T-helper 1 cell treated with Interleukin-12 subunit alpha and Interleukin-12 subunit beta and Interleukin-4 antibody, amounts not matched to agents 30 ng/mL and 1 ng/mL, for 36 hours (primary cell): ENCODE data around the gene TRIM72. TPM values are rescaled to one million over a fixed set of nuclear protein-coding genes. Genes with fewer than 3 reads are reported as not detected.

Experiments
- intact Hi-C: fragments of 100-400 bp; cut with micrococcal nuclease; formaldehyde crosslinking; loops from one replicate; pipeline ENCODE4 v1.15.1; 2024
- total RNA-seq: library from RNA; stranded (reverse); gene quantifications from 2 replicates; pipeline ENCODE4 v1.2.3, GENCODE V29; 2022

TRIM72 gene
- total RNA-seq, 1 donor from 2014 or later: not detected

DNA sequence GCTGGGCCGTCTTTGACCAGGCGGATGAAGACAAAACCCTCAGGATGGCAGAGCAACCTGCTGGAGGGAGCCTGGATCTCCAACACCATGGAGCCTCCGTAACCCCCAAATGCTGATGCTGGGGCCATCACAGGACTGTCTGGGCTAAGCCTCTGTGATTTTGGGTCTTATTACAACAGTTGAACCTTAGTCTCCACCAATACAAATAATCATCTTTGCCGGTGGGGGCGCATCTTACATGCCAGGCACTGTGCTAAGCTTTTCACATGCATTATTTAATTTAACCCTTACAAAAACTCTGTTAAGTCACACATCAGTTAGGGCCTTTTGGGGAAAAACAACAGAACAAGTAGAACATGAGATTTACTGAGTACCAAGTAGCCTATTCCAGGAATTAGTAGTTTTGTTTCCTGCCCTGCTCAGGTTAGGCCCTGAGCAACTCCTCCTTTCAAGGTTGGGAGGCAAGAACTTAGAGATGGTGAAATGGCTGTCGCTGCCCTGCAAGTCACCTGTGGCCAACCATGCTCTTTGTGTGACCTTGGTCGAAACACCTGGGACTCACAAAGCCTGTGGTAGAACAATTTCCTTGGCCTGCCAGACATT is 37.0 kb downstream of the TRIM72 start:
- intact Hi-C loops: loop anchor here (5.0 kb wide), 2 partner anchors 34 to 101 kb away; partner anchors contain the start of gene PYDC1

DNA sequence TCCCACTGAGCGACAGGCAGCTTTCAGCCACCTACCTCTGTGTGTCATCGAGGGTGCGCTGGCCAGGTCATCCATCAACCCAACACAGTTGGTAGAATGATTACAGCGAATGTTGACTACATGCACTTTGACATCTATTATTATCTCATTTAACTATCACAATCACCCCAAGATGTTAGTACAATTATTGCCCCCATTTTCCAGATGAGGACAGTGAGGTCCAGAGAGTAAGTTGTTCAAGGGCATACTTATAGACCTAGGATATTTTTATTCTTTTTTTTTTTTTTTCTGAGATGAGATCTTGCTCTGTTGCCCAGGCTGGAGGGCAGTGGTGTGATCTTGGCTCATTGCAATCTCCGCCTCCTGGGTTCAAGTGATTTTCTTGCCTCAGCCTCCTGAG is 37.5 kb downstream of the TRIM72 start:
- intact Hi-C loops: loop anchor here (5.0 kb wide), 2 partner anchors 34 to 101 kb away; partner anchors contain the start of gene PYDC1

DNA sequence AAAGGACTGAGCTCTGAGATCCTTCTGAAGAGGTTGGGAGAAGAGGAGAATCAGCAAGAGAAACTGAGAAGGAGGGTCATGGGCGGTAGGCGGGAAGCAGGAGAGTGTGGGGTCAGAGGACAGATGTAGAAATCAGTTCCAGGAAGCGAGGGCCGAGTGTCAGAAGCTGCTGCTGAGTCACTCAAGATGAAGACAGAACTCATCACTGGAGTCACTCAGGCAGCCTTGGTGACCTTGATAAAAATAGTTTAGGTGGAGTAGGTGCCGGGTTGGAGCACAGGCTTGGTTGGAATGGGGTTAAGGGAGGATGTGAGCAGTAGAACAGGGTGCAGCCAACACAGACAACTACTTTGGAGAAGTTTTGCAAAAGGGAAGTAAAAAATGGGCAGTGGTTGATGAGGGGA is 39.7 kb downstream of the TRIM72 start:
- intact Hi-C loops: loop anchor here (1.0 to 5.0 kb wide), 3 partner anchors 12 to 99 kb away; partner anchors contain the start of gene PYDC1

DNA sequence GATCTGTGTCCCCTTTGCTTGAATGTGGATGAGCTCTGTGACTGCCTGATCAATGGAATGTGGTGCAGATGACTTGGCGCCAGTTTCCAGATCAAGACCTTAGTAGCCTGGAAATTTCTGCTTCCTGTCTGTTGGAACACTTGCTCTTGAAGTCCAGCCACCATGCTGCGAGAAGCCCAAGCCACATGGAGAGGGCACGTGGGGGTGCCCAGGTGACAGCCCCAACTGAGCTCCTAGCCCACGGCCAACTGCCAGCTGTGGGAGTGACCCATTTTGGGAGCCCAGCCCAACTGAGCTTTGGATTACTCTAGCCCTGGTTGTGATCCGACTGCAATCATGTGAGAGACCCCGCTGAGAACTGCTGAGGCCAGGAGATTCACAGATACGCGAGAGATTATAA is 42.5 kb downstream of the TRIM72 start:
- intact Hi-C loops: loop anchor here (5.0 kb wide), 1 partner anchor 36 kb away; no protein-coding TSS in a partner anchor

DNA sequence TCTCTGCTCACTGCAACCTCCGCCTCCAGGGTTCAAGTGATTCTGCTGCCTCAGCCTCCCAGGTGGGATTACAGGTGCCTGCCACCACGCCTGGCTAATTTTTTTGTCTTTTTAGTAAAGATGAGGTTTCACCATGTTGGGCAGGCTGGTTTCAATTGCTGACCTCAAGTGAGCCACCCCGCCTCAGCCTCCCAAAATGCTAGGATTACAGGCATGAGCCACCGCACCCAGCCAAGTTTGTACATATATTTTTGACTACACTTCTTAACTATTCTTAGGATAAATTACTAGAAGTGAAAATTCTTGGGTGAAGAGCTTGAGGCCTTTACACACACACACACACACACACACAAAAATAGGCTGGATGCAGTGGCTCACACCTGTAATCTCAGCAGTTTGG is 44.4 kb downstream of the TRIM72 start:
- intact Hi-C loops: loop anchor here (2.0 to 5.0 kb wide), 2 partner anchors 34 to 58 kb away; no protein-coding TSS in a partner anchor

DNA sequence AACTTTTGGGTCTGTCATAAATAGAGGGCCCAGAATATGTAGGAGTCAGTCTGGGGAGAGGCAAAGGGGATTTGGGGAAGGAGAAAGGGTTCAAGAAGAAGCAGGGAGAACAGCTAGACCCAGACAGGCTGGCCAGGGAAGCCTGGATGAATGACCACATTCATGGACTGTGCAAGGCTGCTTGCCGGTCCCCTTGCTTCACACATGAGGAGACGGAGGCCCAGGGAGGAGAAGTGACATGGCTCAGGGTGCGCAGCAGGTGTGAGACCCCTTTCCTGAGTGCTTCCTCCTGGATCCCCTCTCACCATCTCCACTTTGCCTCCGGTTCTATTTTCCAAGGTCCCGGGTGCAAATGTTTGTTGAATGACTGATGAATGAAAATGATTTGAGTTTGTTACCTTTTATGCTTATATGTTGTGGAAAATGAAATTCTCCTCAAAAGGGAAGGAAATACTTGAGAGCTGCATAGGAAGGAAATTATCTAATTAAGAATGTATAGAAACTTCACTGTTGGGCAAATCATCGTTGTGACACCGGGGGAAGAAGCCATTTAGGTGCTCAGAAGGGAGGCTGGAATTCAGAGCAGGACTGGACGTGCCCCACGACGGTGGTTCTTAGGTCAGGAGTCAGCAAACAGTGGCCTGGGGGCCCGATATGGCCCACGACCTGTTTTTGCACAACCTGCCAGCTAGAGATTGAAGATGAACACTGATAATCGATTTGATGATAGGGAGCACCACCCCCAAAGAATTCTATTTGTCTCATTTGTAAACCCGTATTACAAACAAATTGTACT is 46.4 kb downstream of the TRIM72 start:
- intact Hi-C loops: no loop called here

DNA sequence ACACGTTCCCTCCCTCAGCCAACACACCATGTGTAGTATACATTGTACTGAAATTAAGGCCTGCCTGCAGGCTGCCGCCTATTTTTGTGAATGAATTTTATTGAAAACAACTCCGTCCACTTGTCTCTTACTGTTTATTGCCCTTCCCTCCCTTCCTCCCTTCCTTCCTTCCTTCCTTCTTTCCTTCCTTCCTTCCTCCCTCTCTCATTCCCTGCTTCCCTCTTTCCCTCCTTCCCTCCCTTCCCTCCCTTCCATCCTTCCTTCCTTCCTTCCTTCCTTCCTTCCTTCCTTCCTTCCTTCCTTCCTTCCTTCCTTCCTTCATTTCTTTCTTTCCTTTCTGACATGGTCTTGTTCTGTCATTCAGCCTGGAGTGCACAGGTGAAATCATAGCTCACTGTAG is 48.2 kb downstream of the TRIM72 start:
- intact Hi-C loops: no loop called here

DNA sequence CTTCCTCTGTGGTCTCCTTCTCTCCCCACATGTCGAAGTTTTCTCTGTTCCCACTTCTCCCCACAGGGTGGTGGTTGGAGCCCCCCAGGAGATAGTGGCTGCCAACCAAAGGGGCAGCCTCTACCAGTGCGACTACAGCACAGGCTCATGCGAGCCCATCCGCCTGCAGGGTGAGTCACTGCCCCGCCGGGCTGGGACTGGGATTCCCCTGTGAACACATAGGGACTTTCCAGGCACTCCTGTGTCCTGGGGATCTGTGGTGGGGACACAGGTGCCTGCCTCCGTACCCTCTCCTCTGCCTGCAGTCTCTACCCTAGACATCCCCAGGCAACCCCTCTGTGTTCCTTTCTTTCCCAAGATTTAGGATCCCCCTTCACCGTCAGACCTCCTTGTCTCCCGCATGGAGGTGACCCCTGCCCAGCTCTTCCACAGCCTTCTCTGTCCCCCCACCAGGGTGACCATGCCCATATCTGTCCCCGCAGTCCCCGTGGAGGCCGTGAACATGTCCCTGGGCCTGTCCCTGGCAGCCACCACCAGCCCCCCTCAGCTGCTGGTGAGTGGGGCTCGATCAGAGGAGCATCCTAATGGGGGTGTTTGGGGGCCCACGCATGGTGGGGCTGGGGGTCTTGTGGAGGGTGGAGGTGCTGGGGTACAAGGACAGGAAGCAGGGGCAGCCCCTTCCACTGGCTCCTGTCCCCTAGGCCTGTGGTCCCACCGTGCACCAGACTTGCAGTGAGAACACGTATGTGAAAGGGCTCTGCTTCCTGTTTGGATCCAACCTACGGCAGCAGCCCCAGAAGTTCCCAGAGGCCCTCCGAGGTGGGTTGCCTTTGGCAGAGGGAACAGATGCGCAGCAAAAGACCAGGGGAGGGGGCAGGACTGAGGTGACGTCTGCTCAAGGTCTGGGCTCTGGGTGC is 51.7 kb downstream of the TRIM72 start:
- intact Hi-C loops: loop anchor here (1.0 to 5.0 kb wide), 6 partner anchors 12 to 602 kb away; partner anchors contain the start of genes ARMC5 and ZNF843

DNA sequence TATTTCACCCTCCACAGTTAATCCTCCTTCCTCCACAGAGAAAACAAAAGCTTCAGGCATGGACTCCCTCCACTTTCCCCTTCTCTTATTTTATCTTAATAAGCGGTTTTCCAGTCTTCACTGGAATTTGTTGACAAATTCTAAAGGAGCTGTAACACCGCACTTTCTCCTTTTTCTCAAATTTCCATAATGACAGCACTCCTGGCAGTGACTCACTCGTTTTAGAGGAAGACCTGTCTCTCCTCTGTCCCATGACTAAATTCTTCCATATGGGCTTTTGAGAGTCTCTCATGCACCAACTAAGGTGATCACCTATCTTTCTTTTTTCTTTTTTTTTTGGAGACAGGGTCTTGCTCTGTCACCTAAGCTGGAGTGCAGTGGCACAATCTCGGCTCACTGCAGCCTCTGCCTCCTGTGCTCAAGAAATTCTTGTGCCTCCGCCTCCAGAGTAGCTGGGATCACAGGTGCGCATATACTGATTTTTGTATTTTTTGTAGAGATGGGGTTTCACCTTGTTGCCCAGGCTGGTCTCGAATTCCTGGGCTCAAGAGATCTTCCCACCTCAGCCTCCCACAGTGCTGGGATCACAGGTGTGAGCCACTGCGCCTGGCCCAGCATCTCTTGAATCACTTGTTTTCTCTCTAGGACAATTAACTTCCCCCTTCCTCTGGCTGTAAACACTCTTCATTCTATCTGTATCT is 53.6 kb downstream of the TRIM72 start:
- intact Hi-C loops: loop anchor here (5.0 kb wide), 4 partner anchors 175 to 600 kb away; partner anchors contain the start of genes ARMC5 and ZNF843

DNA sequence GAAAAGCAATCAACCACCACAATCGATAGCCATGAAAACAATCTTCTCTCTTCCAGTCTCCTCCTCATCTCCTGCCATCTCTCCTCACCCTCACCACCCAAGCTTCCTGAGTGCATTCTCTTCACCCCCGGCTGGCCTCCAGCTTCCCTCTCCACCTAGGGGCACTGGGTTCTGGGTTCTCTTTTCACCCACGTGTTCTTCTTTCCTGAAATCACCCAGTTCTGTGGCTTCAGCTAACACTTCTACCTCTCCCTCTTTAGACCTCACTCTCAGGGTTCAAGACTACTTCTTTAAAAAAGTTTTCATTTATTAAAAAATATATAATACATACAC is 54.1 kb downstream of the TRIM72 start:
- intact Hi-C loops: loop anchor here (5.0 kb wide), 4 partner anchors 174 to 599 kb away; partner anchors contain the start of genes ARMC5 and ZNF843

DNA sequence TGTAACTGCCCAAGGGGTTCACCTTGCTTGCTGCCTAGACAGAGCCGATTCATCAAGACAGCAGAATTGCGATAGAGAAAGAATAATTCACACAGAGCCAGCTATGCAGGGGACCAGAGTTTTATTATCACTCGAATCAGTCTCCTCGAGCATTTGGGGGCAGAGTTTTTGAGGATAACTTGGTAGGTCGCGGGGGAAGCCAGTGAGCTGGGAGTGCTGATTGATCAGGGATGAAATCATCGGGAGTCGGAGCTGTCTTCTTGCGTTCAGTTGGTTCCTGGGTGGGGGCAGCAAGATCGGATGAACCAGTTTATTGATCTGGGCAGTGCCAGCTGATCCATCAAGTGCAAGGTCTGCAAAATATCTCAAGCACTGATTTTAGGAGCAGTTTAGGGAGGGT is 55.0 kb downstream of the TRIM72 start:
- intact Hi-C loops: loop anchor here (5.0 kb wide), 4 partner anchors 173 to 598 kb away; partner anchors contain the start of genes ARMC5 and ZNF843

DNA sequence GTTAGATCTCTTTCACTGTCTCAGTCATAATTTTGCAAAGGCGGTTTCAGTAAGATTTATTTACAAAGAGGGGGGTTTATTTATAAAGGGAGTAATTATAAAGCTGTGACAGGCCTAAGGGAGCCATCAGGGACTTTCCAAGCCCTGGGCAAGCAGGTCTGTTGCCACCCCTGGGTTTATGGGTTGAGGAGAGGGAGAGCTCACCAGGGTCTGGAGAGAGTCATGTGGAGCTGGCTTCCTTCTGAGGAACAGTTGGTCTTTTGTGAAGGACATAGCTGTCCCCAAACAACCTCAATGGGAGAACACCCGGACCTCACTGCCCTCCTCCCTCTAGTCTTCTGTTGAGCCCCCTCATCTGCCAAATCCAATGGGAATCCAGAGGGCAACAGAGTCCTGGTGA is 55.6 kb downstream of the TRIM72 start:
- intact Hi-C loops: loop anchor here (5.0 kb wide), 4 partner anchors 173 to 598 kb away; partner anchors contain the start of genes ARMC5 and ZNF843

DNA sequence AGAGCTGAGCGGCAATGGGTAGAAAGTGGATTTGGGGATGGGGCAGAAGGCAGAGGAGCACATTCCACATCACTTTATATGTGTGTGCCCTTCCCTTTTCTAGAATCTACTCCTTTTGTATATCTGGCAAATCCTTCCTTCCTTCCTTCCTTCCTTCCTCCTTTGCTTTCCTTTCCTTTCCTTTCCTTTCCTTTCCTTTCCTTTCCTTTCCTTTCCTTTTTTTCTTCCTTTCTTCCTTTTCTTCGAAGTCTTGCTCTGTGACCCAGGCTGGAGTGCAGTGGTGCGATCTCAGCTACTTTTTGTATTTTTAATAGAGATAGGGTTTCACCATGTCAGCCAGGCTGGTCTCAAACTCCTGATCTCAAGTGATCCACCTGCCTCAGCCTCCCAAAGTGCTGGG is 56.1 kb downstream of the TRIM72 start:
- intact Hi-C loops: loop anchor here (5.0 kb wide), 5 partner anchors 172 to 597 kb away; partner anchors contain the start of genes ARMC5 and ZNF843

DNA sequence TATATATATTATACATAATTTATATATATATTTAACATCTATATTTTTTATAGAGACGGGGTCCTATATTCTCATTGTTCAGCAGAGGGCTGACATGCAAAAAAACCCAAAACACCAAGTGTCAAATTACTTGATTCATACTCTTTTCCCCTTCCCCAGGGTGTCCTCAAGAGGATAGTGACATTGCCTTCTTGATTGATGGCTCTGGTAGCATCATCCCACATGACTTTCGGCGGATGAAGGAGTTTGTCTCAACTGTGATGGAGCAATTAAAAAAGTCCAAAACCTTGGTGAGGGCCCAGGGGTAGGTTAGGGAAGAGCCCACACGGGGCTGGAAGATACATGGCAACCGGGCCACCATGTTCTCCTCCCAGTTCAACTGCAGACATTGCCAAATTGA is 56.9 kb downstream of the TRIM72 start:
- intact Hi-C loops: loop anchor here (5.0 kb wide), 1 partner anchor 533 kb away; no protein-coding TSS in a partner anchor

DNA sequence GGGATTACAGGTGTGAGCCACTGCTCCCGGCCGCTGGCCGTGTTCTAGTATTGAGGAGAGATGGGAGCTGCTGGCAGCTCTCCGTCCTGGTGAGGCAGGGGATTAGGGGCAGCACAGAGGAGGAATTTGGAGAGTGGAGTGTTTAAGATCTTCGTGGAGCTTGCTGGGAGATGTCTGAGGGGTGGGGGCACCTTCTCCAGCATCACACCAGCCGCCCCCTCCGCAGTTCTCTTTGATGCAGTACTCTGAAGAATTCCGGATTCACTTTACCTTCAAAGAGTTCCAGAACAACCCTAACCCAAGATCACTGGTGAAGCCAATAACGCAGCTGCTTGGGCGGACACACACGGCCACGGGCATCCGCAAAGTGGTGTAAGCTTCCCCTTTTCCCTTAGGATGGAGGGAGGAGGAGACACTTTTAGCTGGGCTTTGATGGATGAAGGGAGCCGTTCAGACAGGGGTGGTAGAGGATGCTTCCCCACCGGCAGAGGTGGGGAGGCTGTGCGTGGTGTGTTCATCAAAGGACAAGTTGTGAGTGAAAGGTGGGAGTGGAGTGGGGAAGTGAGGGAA is 57.8 kb downstream of the TRIM72 start:
- intact Hi-C loops: loop anchor here (5.0 kb wide), 1 partner anchor 534 kb away; no protein-coding TSS in a partner anchor

DNA sequence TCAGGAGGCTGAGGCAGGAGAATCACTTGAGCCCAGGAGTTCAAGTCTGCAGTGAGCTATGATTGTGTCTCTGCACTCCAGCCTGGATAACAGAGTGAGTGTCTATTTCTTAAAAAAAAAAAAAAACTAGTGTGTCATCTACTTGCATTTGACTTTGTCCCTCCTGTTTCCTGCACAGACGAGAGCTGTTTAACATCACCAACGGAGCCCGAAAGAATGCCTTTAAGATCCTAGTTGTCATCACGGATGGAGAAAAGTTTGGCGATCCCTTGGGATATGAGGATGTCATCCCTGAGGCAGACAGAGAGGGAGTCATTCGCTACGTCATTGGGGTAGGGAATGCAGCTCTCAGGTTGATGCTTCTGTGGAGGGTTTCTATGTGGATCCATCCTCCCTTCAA is 59.3 kb downstream of the TRIM72 start:
- intact Hi-C loops: loop anchor here (5.0 kb wide), 1 partner anchor 536 kb away; no protein-coding TSS in a partner anchor

DNA sequence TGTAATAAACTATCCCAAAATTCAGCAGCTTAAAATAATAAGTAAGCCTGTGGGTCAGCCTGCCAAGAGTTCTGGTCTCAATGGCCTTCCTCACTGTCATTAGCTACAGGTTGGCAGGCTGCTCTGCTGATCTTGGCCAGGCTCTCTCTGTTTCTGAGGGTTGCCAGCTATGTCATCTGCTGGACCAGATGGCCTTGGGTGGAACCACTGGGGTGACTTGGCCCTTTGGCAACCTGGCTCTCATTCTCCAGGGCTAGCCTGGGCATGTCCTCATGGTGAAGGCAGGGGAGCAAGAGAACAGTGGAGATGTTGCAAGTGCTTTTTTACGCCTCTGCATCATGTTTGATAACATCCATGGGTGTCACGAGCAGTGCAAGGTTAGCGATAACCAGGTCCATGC is 59.8 kb downstream of the TRIM72 start:
- intact Hi-C loops: loop anchor here (5.0 kb wide), 1 partner anchor 536 kb away; no protein-coding TSS in a partner anchor

DNA sequence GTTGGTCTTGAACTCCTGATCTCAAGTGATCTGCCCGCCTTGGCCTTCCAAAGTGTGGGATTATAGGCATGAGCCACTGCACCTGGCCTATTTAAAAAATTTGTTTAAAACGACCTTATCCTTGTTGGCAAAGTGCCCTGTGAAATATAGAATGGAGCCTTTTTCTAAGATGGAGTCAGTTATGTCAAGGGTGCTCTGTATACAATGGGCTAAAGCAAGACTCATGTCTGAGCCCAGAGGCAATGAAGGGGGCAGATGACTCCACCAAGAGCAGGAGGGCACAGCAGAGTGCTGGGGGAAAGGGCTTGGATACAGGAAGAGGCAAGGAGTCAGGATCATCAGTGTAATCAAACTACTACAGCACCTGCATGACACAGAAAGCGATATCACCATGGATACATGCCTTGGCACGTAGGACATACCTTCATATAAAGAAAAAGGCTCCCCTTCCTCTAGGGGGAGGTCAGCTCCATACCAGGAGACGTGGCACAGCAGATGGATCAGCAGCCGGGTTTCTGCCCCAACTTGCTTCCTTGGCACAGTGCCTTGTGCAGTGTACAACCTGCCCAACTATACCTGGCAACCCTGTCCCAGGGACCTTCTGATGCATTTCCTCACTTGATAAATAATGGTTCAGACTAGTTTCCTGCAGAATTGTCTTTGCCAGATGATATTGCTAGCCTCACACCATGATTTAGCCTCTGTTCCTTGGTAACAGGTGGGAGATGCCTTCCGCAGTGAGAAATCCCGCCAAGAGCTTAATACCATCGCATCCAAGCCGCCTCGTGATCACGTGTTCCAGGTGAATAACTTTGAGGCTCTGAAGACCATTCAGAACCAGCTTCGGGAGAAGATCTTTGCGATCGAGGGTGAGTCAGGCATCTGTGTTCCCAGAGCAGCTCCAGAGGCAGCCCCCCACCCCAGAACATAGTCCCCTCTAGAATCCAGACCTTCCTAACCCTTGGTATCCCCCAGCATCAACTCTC is 61.2 kb downstream of the TRIM72 start:
- intact Hi-C loops: loop anchor here (5.0 kb wide), 1 partner anchor 538 kb away; no protein-coding TSS in a partner anchor
